22Rv1 (cell line): Measurements from ENCODE around the gene CDKAL1.

Experiments used
- ZFX ChIP-seq: fragments of 450-650 bp; IDR thresholded peaks from 2 replicates; pipeline ENCODE4 v1.6.1; 2017; ENCODE audit warnings: antibody characterized with exemption, borderline replicate concordance
- TF ChIP-seq, protein P1 (sequence below): fragments of 450-650 bp; IDR thresholded peaks from 2 replicates; pipeline ENCODE4 v1.5.1; 2017; ENCODE audit warnings: mild to moderate bottlenecking

DNA sequence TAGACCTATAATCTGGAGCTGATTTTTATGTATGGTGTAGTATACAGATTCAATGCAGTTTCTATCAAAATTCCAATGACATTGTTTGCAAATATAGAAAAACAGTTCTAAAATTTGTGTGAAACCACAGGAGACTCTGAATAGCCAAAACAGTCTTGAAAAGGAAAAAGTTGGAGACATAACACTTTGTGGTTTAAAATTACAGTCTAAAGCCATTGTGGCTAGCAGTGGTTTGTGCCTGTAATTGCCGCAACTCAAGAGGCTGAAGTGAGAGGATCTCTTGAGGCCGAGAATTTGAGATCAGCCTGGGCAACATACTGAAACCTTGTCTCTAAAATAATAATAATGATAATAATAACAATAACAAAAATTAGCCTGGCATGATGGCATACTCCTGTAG, 213.7 kb downstream of the CDKAL1 start:
- TF ChIP-seq, protein P1, sequence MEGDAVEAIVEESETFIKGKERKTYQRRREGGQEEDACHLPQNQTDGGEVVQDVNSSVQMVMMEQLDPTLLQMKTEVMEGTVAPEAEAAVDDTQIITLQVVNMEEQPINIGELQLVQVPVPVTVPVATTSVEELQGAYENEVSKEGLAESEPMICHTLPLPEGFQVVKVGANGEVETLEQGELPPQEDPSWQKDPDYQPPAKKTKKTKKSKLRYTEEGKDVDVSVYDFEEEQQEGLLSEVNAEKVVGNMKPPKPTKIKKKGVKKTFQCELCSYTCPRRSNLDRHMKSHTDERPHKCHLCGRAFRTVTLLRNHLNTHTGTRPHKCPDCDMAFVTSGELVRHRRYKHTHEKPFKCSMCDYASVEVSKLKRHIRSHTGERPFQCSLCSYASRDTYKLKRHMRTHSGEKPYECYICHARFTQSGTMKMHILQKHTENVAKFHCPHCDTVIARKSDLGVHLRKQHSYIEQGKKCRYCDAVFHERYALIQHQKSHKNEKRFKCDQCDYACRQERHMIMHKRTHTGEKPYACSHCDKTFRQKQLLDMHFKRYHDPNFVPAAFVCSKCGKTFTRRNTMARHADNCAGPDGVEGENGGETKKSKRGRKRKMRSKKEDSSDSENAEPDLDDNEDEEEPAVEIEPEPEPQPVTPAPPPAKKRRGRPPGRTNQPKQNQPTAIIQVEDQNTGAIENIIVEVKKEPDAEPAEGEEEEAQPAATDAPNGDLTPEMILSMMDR = no peak
- no peak for TF ChIP-seq ZFX
